HL-60 (cell line): ENCODE results near the gene LIMS1.

ENCODE experiments used
- POLR2AphosphoS5 ChIP-seq: IDR thresholded peaks from 2 replicates; pipeline ENCODE4 v1.6.1; 2012; ENCODE audit warnings: low read depth
- TF ChIP-seq, protein P1 (sequence below): IDR thresholded peaks from one replicate; pipeline ENCODE4 v1.5.1; 2011; ENCODE audit warnings: low read length, control low read depth, inconsistent platforms; ENCODE audit not compliant: insufficient read depth

DNA sequence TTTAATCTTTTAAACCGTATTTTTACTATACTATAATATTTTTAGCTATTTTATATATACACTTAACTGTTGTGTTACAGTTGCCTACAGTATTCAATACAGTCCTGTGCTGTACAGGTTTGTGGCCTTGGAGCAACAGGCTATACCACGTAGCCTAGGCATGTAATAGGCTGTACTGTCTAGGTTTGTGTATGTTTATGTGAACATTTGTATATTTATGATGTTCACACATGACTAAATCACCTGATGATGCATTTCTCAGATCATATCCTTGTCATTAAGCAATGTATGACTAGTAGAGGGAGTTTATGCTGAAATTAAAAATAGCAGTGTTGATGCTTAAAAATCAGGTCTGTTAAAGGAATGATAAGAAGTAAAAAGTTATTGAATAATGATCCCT, 92.7 kb downstream of the LIMS1 start:
- TF ChIP-seq, protein P1, sequence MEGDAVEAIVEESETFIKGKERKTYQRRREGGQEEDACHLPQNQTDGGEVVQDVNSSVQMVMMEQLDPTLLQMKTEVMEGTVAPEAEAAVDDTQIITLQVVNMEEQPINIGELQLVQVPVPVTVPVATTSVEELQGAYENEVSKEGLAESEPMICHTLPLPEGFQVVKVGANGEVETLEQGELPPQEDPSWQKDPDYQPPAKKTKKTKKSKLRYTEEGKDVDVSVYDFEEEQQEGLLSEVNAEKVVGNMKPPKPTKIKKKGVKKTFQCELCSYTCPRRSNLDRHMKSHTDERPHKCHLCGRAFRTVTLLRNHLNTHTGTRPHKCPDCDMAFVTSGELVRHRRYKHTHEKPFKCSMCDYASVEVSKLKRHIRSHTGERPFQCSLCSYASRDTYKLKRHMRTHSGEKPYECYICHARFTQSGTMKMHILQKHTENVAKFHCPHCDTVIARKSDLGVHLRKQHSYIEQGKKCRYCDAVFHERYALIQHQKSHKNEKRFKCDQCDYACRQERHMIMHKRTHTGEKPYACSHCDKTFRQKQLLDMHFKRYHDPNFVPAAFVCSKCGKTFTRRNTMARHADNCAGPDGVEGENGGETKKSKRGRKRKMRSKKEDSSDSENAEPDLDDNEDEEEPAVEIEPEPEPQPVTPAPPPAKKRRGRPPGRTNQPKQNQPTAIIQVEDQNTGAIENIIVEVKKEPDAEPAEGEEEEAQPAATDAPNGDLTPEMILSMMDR = no peak
- TF ChIP-seq POLR2AphosphoS5 = no peak
